Upper lobe of left lung (tissue), 6 donors: ENCODE measurements around the gene PACSIN3. TPM values are rescaled to one million over a fixed set of nuclear protein-coding genes. Genes with fewer than 3 reads are reported as not detected.
"Not testable (repeated sequence)": the region's sequence is repeated elsewhere in the genome, so short reads cannot be mapped to it uniquely, and the experiment has no call there.

Source experiments
- ATAC-seq, 2 donors: fragments of 200-7000 bp; cut with Tn5 transposase; one replicate each; pipeline ENCODE4 v1.9.1; 2022; ENCODE audit warnings: mild to moderate bottlenecking in 2 of 2, moderate library complexity in 2 of 2; ENCODE audit not compliant: low FRiP score in 2 of 2
- DNase-seq, 2 donors: peaks; one replicate each; pipeline ENCODE4 v3.0.0-alpha.2; 2019 to 2020
- H3K27ac ChIP-seq, 4 donors: fragments of 200-600 bp; sonication (generic); one replicate each; pipeline ENCODE4 v1.5.1; 2016 to 2019
- H3K27me3 ChIP-seq, 4 donors: fragments of 200-600 bp; sonication (generic); one replicate each; pipeline ENCODE4 v1.5.1; 2017 to 2019
- H3K36me3 ChIP-seq, 4 donors: fragments of 200-600 bp; sonication (generic); one replicate each; pipeline ENCODE4 v1.5.1; 2016 to 2019
- H3K4me1 ChIP-seq, 4 donors: fragments of 200-600 bp; sonication (generic); one replicate each; pipeline ENCODE4 v1.5.1; 2018 to 2019
- H3K4me3 ChIP-seq, 4 donors: fragments of 200-600 bp; sonication (generic); one replicate each; pipeline ENCODE4 v1.5.1; 2017 to 2019; ENCODE audit warnings: mild to moderate bottlenecking in 2 of 4, moderate library complexity in 1 of 4
- H3K9me3 ChIP-seq, 4 donors: fragments of 200-600 bp; sonication (generic); one replicate each; pipeline ENCODE4 v1.5.1; 2018 to 2019
- CTCF ChIP-seq, 6 experiments: fragments of 450-650 bp in 4 of 6; fragments of 200-600 bp in 2 of 6; sonication (generic) in 2 of 6; IDR thresholded peaks; one replicate each; pipeline ENCODE4 v1.5.1; 2016 to 2019; ENCODE audit warnings: antibody characterized with exemption in 6 of 6
- EP300 ChIP-seq, 4 donors: sonication (generic); formaldehyde crosslinking; IDR thresholded peaks; one replicate each; pipeline ENCODE4 v1.5.1; 2017; ENCODE audit warnings: antibody characterized with exemption in 4 of 4, control low read depth in 2 of 4
- POLR2A ChIP-seq, 4 donors: fragments of 450-650 bp; IDR thresholded peaks; one replicate each; pipeline ENCODE4 v1.5.1; 2016 to 2017; ENCODE audit warnings: antibody characterized with exemption in 4 of 4, mild to moderate bottlenecking in 2 of 4
- POLR2AphosphoS5 ChIP-seq, 2 donors: sonication (generic); formaldehyde crosslinking; IDR thresholded peaks; one replicate each; pipeline ENCODE4 v1.5.1; 2017; ENCODE audit warnings: antibody characterized with exemption in 2 of 2
- WGBS, 2 donors: methylation state at CpG; one replicate each; pipeline ENCODE4 v1.1.5; 2017 to 2018; 5-methylcytosine and 5-hydroxymethylcytosine counted together
- total RNA-seq, 6 donors: library from RNA; depleted of rRNA in 4 of 6; stranded (reverse); fragments of >200 nt in 4 of 6; gene quantifications; one replicate each; pipeline versions ENCODE4 v1.1.0 to v1.2.1, GENCODE V29; 2016 to 2021
- donor health status: DM: no; HTN: no; CAD: no; lungs with moderate emphysema.
- donor health status: DM: no; HTN: yes; CAD: no; lungs with severe emphysema.

PACSIN3 gene
- total RNA-seq, 6 donors from 2014 or later, result 26.8 to 97.4 (median 52.8) TPM

DNA sequence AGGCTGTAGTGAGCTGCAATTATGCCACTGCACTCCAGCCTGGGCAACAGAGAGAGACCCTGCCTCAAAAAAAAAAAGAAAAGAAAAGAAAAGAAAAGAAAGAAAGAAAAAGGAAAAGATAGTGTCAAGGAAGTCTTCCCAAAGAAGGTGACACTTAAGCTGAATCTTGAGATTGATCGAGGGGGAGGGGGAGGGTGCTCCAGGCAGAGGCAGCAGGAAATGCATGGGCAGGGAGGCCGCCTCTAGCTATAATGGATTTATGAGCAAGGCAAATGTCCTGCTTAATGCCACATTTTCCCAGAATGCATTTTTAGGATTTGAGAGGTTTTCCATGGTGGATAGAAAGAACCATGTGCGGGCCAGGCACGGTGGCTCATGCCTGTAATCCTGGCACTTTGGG is 14.8 kb upstream of the PACSIN3 start:
- Histone ChIP-seq H3K9me3 (no peaks in the 10 kb centered on the region), H3K36me3 (no peaks in the 10 kb centered on the region), H3K27ac (no peak overlapping the region), H3K4me1 (no peaks in the 10 kb centered on the region), H3K4me3 (no peak overlapping the region), H3K27me3 (no peaks in the 10 kb centered on the region)
- 78 to 80% methylated on average over 4 of the region's 4 CpGs for whole genome bisulfite sequencing, 2 donors
- no peak for ATAC-seq
- no peak for TF ChIP-seq EP300 (IDR thresholded peaks at IDR 0.05)
- TF ChIP-seq POLR2AphosphoS5 (IDR thresholded peaks at IDR 0.05), result no peak
- no peak for TF ChIP-seq CTCF (IDR thresholded peaks at IDR 0.05)
- no peak for DNase-seq

DNA sequence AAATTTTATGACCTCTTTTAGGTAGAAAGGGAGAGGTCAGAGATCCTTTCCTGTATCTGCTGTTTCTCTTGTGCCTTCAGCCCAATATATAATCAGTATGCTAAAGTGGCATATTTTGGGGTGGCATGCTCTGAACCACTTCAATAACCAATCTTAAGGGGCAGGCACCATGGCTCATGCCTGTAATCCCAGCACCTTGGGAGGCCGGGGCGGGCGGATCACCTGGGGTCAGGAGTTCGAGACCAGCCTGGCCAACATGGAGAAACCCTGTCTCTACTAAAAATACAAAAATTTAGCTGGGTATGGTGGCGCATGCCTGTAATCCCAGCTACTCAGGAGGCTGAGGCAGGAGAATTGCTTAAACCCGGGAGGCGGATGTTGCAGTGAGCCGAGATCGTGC is 11.9 kb upstream of the PACSIN3 start:
- ATAC-seq, result not testable (repeated sequence)

DNA sequence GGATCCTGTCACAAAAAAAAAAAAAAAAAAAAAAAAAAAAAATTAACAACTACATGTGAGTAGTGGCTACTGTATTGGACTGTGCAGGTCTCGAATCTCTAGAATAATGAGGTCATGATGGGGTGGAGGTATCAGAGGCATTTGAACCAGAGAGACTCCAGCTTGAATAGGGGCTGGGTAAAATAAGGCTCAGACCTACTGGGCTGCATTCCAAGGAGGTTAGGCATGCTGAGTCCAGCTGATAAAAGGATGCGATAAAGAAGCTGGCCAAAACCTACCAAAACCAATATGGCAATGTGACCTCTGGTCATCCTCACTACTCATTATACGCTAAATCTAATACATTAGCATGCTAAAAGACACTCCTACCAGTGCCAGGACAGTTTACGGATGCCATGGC is 5.9 kb upstream of the PACSIN3 start:
- ATAC-seq (no peak), DNase-seq (no peak)
- Histone ChIP-seq H3K36me3 (no peaks in the 10 kb centered on the region), H3K4me3 (no peak overlapping the region), H3K27me3 (peaks cover 0 to 8% (median 0%) of the 10 kb centered on the region in 4 donors), H3K9me3 (no peaks in the 10 kb centered on the region), H3K27ac (no peak overlapping the region), H3K4me1 (peaks cover 9 to 17% (median 14%) of the 10 kb centered on the region in 4 donors)
- no peak for TF ChIP-seq EP300 (IDR thresholded peaks at IDR 0.05)
- 79% methylated on average over 4 of the region's 4 CpGs for WGBS, 2 donors

More for the DNA sequence above, 11.9 kb upstream of the PACSIN3 start:
- H3K27ac ChIP-seq, H3K36me3 ChIP-seq, H3K27me3 ChIP-seq, H3K4me3 ChIP-seq, H3K9me3 ChIP-seq, H3K4me1 ChIP-seq: not testable (repeated sequence)
- DNase-seq, result peak in 1 of 2 donors; percentile 52
- 90 to 96% methylated on average over 9 of the region's 9 CpGs for WGBS, 2 donors

DNA sequence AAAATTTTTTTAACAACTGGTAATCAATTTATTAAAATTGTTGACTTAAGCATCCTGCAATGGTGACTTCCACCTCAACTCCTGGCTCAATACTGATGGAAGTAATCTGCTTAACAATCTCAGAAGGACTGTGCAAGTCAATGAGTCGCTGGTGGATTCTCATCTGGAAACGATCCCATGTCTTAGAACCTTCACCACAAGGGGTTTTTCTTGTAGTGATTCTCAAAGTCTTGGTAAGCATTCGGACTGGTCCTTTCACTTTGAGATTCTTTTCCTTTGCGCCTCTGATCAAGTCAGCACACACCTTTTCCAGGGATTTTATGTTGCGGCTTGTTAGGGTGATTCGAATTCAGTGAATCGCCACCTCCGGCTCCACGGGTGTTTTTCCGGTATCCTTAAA is 4.9 kb upstream of the PACSIN3 start:
- peaks cover 18 to 27% (median 21%) of the 10 kb centered on the region in 4 donors for H3K4me1 ChIP-seq
- not testable (repeated sequence) for ATAC-seq, H3K36me3 ChIP-seq, DNase-seq, H3K4me3 ChIP-seq, H3K27ac ChIP-seq, H3K27me3 ChIP-seq, H3K9me3 ChIP-seq
- 81 to 85% methylated on average over 10 of the region's 10 CpGs for WGBS, 2 donors

DNA sequence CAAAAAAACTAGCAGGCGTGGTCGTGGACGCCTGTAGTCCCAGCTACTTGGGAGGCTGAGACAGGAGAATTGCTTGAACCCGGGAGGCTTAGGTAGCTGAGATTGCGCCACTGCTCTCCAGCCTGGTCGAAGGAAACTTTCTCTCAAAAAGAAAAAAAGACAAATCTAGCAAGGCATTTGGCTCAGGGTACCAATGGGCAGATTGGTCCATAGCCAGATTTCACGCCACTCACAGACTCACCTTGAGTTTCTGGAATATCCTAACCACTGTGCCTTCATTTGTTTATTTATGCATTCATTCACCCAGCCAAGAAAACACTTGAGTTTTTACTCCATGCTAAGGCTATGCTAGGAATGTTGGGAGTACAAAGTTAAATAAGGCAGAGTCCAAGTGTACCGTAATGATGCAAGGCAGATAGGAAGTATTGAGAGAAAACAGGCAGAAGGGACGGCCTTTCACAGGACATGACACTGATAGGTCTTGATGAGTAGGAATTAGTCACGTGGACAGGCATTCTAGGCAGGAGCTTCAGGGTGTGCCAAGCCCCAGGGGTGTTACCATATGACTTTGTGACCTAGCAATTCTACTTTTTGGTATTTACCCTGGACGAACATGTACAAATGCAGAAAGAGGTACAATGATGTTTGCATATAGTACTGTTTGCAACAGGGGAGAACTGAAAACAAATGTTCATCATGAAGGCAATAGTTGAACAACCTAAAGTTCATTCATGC is 3.0 kb upstream of the PACSIN3 start:
- peak in 1 of 2 donors; percentile 75 for TF ChIP-seq POLR2AphosphoS5 (IDR thresholded peaks at IDR 0.05)
- peak in 1 of 4 donors; percentile 82 for TF ChIP-seq EP300 (IDR thresholded peaks at IDR 0.05)
- TF ChIP-seq POLR2A (IDR thresholded peaks at IDR 0.05), result no peak
- no peak for TF ChIP-seq CTCF (IDR thresholded peaks at IDR 0.05)
- Histone ChIP-seq H3K4me3 (no peak overlapping the region), H3K4me1 (peaks cover 18 to 45% (median 37%) of the 10 kb centered on the region in 4 donors), H3K9me3 (no peaks in the 10 kb centered on the region), H3K36me3 (no peaks in the 10 kb centered on the region), H3K27ac (peak overlapping the region in 3 of 4 donors; percentile 60 to 67 (median 65)), H3K27me3 (peaks cover 0 to 18% (median 2%) of the 10 kb centered on the region in 4 donors)
- DNase-seq (peak in 1 of 2 donors; percentile 67), ATAC-seq (peak; percentile 11 to 74)
- WGBS, 2 donors, result 62 to 68% methylated on average over 11 of the region's 11 CpGs

- TF ChIP-seq POLR2AphosphoS5 (IDR thresholded peaks at IDR 0.05) (no peak), EP300 (IDR thresholded peaks at IDR 0.05) (no peak), CTCF (IDR thresholded peaks at IDR 0.05) (no peak), POLR2A (IDR thresholded peaks at IDR 0.05) (no peak)
- DNase-seq, result no peak
- Histone ChIP-seq H3K27ac (peak overlapping the region; percentile 70 to 87 (median 84)), H3K27me3 (peaks cover 0 to 18% (median 2%) of the 10 kb centered on the region in 4 donors), H3K9me3 (no peaks in the 10 kb centered on the region), H3K4me3 (no peak overlapping the region), H3K4me1 (peaks cover 18 to 46% (median 39%) of the 10 kb centered on the region in 4 donors), H3K36me3 (no peaks in the 10 kb centered on the region)
- ATAC-seq, result no peak
- WGBS, 2 donors, result 95 to 100% methylated on average over 1 of the region's 1 CpG
Observed at GRCh38 chr11:47188259-47188658, 2.0 kb upstream of the PACSIN3 start.
